GM21717 (cell line): ENCODE results near the gene MUSK.
"Not testable (repeated sequence)": the region's sequence is repeated elsewhere in the genome, so short reads cannot be mapped to it uniquely, and the experiment has no call there.

Experiments used
- ATAC-seq: cut with Tn5 transposase; IDR thresholded peaks from one replicate; pipeline ENCODE4 v1.9.1; 2021; ENCODE audit warnings: mild to moderate bottlenecking, moderate library complexity; ENCODE audit not compliant: unreplicated experiment

The MUSK gene

GRCh38 chr9:110808599-110808980 is 140.0 kb downstream of the MUSK start:
- ATAC-seq = peak; percentile 95

- peak; percentile 53 for ATAC-seq
Measured at GRCh38 chr9:110809038-110809595, 140.5 kb downstream of the MUSK start.

DNA sequence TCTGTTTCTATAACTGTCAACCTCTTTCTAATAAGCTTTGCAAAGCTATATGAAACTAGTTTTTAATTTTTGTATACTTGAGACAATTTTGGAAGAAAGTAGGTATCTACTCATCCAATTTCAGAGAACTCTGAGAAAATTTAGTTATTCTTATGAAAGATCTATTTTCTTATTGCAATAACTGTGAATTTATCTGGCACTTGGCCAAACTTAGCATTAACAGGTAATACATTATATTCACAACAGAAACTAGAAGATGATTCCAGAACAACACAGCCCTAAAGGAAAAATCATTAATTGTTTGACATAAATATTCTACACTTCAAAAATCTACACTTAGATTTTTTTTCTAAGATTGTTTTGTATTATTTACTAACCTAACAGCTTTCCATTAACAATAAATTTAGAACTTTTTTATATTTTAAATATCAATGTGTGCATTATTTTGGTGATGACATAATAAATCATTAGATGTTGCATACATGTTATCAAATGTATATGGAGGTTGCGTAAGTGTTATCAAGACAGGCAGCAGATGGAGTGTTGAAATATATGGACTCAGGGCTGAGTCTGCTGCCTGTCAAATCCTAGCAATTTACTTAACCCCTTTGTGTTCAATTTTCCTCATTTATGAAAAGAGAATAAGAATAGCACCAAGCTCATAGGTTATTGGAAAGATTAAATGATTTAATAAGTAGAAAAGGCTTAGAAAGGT is 141.8 kb downstream of the MUSK start:
- ATAC-seq = no peak

DNA sequence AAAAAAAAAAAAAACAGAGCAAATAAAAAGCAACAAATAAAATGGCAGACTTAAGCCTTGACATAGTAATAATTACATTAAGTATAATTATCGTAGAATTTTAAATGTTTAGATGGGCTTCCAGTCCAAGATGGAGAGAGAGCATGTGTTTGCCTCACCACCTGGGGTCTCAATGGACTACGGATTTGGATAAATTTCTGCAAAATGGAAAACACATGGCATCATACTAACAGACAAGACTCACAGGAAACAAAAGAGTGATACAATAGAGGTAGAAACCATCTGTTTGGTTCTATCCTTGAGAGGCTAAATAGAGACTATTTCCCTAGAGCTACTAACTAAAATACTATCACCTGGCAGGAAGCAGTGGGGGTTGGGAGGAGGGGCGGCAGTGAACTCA is 144.3 kb downstream of the MUSK start:
- ATAC-seq = no peak

DNA sequence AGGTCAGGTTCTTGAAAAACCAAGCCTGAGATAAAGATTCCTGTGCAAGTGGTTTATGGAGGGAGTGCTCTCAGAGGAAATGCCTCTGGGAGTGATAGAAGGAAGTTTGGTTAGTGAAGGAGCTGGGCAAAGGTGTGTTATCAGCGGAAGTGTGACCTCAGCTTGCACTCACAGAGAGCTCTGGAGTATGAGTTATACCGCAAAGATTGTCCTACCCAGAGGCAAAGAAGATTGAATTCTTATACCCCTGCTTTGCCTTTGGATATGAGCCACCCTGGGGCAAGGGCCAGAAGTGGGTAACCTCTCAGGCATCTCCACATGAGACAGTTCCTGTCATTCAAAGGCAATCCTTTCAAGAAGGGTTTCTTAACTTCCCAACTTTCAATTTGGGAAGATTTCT is 145.6 kb downstream of the MUSK start:
- no peak for ATAC-seq

DNA sequence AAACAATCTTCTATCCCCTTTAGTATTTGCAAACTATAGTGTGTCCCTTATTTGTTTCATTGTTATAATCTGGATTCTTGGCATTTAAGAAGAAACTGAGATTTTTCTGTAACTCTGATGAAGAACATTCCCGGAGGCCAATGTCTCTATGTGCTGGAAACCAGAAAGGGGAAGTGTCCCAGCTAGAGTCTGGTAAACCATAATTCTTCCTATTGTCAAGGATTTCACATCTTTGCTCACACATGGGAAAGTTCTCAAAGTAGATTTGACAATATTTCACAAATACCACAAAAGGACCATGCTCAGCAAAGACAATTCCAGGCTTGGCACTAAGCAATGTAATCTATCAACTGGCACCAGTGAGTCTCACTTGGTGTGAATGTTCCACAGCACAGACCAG is 146.8 kb downstream of the MUSK start:
- no peak for ATAC-seq

GRCh38 chr9:110820381-110820780 is 151.8 kb downstream of the MUSK start:
- ATAC-seq = no peak

- ATAC-seq = peak; percentile 99
Measured at GRCh38 chr9:110821064-110821463, 152.5 kb downstream of the MUSK start.

DNA sequence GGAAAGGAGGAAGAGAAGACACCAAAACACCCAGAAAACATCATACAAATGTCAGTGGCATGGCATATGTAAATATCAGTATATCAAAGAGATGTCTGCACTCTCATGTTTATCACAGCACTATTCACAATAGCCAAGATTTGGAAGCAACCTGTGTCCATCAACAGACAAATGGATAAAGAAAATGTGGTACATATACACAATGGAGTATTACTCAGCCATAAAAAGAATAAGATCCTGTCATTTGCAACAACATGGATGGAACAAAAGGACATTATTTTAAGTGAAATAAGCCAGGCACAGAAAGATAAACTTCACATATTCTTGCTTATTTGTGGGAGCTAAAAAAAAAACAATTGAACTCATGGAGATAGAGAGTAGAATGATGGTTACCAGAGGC is 156.5 kb downstream of the MUSK start:
- not testable (repeated sequence) for ATAC-seq

- ATAC-seq = no peak
Measured at GRCh38 chr9:110825950-110826349, 157.4 kb downstream of the MUSK start.

DNA sequence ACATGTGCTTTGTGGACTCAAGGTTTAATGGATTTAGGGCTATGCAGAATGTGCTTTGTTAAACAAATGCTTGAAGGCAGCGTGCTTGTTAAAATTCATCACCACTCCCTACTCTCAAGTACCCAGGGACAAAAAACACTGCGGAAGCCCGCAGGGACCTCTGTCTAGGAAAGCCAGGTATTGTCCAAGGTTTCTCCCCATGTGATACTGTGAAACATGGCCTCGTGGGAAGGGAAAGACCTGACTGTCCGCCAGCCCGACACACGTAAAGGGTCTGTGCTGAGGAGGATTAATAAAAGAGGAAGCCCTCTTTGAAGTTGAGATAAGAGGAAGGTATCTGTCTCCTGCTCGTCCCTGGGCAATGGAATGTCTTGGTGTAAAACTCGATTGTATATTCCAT is 157.8 kb downstream of the MUSK start:
- not testable (repeated sequence) for ATAC-seq

GRCh38 chr9:110828264-110828663 is 159.7 kb downstream of the MUSK start:
- no peak for ATAC-seq

- no peak for ATAC-seq
Measured at GRCh38 chr9:110830495-110830894, 161.9 kb downstream of the MUSK start.

DNA sequence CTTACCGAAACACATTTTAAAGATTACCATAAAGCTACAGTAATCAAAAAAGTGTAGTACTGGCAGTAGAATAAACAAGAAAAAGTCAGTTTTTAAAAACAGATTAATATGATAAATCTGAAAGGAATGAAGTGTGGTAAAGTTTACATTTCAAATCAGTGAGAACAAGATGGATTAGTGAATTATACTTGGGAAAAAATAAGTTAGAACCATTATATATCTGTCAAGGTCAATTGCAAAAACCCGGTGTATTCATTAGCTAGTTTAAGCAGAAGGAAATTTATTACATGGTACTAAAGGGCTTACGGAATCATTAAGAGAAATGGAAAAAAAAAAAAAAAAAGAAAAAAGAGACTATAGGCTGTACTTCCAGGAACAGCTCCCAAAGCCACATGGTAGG is 164.3 kb downstream of the MUSK start:
- ATAC-seq = no peak

DNA sequence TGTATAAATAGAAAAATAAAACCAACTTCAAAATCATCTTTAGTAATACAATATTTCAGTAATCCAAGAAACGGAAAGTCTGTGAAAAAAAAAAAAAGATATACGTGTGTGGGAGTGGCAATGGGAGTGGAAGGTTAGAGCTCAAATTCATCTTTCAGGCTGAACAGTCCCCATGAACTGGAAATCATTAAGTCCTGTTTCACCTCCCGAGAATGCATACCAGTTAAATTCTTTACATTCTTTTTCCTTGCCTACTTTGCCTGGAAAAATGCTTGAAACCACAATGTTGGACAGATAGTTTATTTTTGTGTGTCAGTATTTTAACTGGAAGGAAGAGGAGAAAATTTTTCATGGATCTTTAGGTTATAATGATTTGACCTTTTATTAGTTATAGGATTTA is 166.8 kb downstream of the MUSK start:
- no peak for ATAC-seq

DNA sequence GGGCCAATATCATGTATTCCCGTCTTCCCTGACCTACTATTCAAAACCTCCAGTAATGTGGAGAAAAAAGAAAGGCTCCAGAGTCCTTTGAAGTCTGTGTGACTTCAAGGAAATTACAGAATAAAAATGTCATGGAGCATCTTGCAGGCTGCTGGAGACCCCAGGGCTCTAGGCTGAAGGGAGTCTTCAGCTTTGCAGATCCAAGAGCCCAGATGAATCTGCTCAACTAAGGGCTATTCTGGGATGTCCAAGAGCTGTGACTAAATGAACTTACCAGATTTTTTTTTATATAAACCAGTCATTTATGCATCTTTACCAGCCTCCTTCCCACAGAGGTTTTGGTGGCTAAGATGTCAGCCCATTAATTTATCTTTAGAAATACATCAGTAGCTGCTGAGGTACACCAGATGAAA is 167.3 kb downstream of the MUSK start:
- no peak for ATAC-seq

GRCh38 chr9:110837401-110838005 is 168.9 kb downstream of the MUSK start:
- ATAC-seq = no peak

DNA sequence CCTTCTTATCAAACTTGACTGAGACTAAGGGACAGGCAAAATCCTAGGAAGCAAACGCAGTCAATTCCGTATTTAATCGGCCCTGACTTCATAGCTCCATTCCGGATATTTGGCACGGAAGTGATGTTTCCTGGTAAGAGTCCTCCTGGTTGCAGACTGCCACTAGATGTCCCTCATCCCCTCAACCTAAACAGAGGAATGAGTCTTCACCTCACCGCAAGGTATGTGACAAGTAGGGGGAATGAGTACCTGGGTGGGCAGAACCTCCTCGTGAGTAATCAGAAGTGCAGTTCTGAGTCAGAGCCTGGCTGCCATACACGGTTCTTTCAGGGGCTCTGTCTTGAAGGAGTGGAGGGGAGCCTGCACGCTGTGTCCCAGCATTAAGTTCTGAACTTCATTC is 173.6 kb downstream of the MUSK start:
- ATAC-seq = no peak

DNA sequence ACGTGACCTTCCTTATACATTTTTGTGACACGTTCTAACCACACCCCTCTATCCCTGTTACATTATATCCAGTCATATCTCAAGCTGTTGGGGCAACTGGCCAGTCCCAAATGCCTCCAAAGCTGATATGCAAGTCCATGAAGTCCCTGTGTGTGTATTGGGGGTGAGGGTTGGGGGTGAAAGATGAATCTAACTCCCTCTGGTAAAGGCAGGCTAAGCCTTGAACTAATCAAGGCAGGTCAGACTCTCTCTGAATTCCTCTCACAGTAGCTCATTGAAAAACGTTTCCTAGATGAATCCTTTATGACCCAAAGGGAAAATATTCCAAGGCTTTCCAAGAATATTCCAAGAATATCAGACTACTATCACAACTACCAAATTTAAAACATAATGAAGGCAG is 174.4 kb downstream of the MUSK start:
- ATAC-seq = no peak

DNA sequence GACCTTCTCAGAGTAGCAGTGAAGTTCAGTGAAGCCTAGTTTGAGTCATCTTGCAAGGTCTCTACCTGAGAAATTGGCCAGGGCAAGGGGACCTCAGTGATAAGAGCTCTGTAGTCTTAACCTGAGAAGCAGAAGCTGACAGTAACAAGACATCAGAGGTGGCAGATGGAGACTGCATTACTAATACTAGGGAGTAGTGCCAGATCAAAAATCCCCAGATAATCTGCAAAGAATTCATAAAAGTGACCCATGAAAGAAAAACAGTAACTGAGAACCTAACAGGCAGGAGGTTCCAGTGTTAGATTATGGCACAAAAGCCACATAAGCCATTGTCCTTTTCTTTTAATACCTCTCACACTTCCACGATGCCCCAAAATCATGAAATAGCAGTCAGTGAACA is 175.5 kb downstream of the MUSK start:
- ATAC-seq = no peak

DNA sequence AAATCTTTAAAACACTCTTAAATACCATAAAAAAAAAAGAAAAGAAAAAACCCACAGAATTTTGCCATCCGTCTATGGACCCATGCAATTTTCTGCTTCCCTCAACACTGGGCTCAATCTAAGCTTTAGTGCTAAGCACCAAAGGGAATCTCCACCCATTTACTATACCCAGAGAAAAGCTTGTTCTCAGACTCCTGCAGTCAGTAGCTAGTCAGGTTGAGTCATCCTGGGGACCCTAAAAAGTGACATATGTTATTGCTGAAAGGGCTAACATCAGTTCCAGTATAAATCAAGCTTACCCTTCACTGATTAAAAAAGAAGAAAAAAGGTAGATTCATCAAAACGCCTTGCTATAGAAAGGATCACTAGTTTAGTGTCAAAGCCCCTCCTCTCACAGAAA is 177.6 kb downstream of the MUSK start:
- no peak for ATAC-seq

- ATAC-seq = no peak
Measured at GRCh38 chr9:110847671-110848070, 179.1 kb downstream of the MUSK start.
